SH-SY5Y (cell line): ENCODE measurements around the gene CNTN5.

Experiments
- GATA2 ChIP-seq: IDR thresholded peaks from 2 replicates; pipeline ENCODE4 v1.6.1; 2011; ENCODE audit warnings: mild to moderate bottlenecking, low read depth, low read length
- GATA3 ChIP-seq: IDR thresholded peaks from 2 replicates; pipeline ENCODE4 v1.6.1; 2011; ENCODE audit warnings: low read depth, mild to moderate bottlenecking, low read length, moderate library complexity

Gene CNTN5

GRCh38 chr11:100119176-100119575 lies 1098.4 kb downstream of the CNTN5 start:
- TF ChIP-seq GATA2 = no peak
- no peak for TF ChIP-seq GATA3

GRCh38 chr11:100133114-100133513 lies 1112.4 kb downstream of the CNTN5 start:
- TF ChIP-seq GATA2 (no peak), GATA3 (no peak)

GRCh38 chr11:100141201-100141600 lies 1120.5 kb downstream of the CNTN5 start:
- TF ChIP-seq GATA3 = no peak
- no peak for TF ChIP-seq GATA2

- TF ChIP-seq GATA3 = no peak
- TF ChIP-seq GATA2 = no peak
Measured at GRCh38 chr11:100151944-100152343, 1131.2 kb downstream of the CNTN5 start.

- TF ChIP-seq GATA2 (no peak), GATA3 (no peak)
Measured at GRCh38 chr11:100152766-100153165, 1132.0 kb downstream of the CNTN5 start.

DNA sequence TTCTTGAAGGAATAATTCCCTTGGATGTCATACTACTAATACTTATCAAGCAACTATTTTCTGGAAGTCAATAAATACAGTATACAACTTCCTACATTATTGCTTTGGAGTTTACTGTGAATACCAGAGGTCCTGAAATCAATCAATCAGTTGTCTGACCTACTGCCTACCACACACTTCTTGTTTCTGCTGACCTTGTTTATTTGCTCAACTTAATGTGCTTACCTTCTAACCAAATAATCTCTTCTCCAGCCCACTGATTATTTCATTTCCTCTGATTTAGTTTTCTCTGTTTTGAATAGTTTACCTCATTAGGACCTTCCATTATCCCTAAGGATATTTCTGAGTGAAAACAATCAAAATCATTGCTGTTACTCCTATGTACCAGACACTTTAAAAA lies 1142.7 kb downstream of the CNTN5 start:
- TF ChIP-seq GATA2 = no peak
- TF ChIP-seq GATA3 = no peak

DNA sequence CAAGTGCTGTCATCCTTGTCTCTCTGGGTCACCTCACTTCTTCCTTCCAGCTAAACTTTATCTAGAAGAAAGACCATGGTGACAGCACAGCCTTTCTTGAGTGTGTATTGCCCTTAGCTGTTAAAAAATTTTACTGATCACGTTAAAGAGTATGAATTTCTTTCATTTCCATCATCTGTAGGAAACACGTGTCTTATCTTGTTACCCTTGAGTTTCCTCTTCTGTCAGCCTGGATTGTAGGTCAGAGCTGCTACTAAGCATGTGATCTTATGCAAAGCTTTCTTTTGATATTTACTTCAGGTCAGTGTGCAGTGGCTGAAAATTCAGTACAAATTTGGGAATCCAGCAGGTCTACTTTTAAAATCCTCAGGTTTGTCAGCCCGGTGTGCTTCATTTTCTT lies 1154.1 kb downstream of the CNTN5 start:
- TF ChIP-seq GATA2 (no peak), GATA3 (no peak)

DNA sequence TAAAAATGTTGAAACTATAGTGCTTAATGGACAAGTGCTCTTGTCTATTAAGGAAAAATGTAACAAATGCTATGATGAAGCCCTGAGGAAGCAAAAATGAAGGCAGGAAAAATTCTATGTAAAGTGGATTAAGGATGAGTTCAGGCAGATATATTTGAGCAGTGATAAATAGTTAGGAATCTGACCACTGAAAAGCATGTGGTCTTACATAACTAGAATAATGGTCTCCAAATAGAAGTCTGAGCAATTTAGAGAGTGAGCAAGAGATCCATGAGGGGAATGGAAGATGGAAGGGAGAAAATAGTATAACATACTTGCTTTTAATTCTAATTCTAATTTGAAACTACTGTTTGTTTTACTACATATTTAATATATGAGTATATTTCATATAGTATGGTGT lies 1155.7 kb downstream of the CNTN5 start:
- TF ChIP-seq GATA3 (no peak), GATA2 (no peak)

DNA sequence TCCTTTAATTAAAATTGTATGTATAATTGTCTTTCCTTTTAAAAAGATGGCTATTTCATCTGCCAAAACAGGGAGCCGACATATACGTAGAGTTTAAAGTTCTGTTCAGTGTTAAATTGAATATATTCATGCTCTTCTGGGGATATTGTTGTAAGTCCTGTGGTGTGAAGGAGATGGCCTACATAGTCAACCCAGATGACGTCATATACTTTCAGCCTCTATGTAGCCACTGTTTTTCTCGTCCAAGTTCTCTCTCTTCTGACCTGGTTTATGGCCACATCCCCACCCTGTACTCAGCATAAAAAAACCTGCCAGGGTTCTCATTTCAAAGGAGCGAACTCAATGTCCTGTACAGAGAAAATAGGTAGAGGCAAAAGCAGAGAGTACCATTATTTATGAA lies 1156.9 kb downstream of the CNTN5 start:
- TF ChIP-seq GATA3 = no peak
- TF ChIP-seq GATA2 = no peak

DNA sequence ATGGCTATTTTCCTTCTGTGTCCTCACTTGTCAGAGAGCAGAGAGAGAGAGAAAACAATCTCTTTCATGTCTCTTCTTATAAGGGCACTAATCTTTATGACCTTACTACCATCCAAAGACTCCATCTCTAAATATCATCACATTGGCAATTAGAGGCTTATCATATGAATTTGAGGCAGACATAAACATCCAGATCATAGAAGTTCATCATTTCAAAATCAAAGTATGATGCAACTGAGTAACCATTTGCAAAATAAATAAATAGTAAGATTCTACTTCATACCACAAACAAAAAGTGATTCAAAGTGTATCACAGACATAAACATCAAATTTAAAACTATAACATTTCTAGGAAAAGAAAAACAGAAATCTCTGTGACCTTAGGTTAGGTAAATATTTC lies 1161.6 kb downstream of the CNTN5 start:
- TF ChIP-seq GATA3 (no peak), GATA2 (no peak)

DNA sequence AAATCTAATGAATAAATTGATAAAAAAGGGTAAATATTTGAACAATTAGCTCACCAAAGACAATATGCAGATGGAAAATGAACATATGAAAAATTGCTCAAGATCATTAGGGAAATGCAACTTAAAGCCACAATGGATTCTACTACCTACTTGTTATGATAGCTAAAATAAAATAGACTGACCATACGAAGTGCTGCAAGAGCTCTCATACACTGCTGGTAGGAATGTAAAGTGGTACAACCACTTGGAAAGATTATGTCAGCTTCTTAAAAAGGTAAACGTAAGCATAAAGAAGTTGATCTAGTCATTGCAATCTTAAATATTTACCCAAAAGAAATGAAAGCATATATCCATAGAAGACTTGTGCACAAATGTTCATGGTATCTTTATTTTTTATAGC lies 1162.2 kb downstream of the CNTN5 start:
- TF ChIP-seq GATA2 (no peak), GATA3 (no peak)

GRCh38 chr11:100185588-100185987 lies 1164.8 kb downstream of the CNTN5 start:
- TF ChIP-seq GATA2 (no peak), GATA3 (no peak)

DNA sequence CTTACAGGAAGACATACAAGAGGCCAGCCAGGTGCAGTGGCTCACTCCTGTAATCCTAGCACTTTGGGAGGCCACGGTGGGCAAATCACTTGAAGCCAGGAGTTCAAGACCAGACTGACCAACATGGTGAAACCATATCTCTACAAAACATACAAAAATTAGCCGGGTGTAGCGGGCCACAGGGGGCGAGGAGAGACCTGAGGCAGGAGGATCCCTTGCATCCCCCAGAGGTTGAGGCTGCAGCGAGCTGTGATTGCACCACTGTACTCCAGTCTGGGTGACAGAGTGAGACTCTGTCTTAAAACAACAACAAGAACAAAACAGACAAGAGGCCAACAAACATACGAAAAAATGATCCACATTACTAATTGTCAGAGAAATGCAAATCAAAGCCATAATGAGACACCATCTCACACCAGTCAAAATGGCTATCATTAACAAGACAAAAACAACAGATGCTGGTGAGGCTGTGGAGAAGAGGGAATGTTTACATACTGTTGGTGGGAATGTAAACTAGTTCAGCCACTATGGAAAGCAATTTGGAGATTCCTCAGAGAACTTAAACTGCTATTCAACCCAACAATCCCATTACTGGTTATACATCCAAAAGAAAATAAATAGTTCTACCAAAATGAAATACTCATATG lies 1167.5 kb downstream of the CNTN5 start:
- no peak for TF ChIP-seq GATA2
- TF ChIP-seq GATA3 = no peak

DNA sequence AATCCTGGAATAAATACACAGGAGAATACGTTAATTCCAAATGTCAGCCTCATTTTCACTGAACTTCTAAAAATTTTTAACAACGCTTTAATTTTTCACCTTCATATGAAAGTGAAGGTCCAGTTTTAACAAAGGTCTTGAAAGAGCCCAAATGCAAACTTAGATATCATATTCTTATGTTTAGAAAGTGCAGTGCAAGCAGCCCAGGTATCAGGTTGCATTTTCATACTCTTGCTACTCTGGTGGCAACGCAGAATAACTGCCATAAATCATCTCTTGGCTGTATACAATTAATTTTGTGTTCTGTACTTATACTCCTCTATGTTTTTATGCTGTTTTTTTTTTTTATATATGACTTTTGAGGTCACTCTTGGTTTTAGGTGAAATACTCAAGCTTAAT lies 1169.6 kb downstream of the CNTN5 start:
- TF ChIP-seq GATA2 (no peak), GATA3 (no peak)

DNA sequence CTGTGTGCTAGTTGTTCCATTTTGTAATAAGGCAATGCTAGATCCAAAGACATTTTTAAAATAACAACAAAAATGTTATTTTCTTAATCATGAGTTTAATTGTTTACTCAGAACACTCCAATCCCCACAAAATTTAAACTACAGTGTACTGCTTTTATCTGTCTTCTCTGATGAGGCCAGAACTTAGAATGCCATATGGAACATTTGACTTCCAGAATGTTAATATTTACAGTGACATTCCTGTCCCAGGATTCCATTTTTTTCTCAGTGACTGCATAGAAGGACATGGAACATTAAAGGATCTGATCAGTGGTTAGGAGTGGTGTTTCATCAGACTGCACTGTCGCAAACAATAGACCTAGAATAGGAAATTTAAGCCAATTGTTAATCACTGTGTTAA lies 1171.4 kb downstream of the CNTN5 start:
- TF ChIP-seq GATA2 = no peak
- TF ChIP-seq GATA3 = no peak

DNA sequence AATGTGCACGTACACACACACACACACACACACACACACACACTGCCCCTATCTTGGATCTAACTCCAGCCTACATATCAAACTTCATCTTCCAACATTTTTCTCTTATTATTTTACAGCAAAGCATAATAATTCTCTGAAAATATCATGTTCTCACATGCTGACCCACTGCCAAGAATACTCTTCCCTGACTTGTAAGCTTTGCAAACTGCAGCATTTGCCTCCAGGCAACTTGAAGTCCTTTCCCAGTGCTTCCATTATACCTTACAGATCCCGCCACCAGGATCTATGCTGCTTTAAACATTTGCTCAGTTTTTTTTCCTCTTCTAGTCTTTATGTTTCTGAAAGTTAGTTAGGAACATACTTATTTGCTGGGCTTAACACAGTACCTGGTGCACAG lies 1183.0 kb downstream of the CNTN5 start:
- no peak for TF ChIP-seq GATA2
- TF ChIP-seq GATA3 = no peak
